D721Med (cell line): ENCODE measurements around the gene ABLIM1.

ENCODE experiments used
- DNase-seq: peaks from one replicate; pipeline ENCODE4 v3.0.0; 2011; ENCODE audit warnings: low spot score; ENCODE audit not compliant: insufficient read length
- FAIRE-seq: peaks from 2 replicates; lab custom pipeline; 2011; peaks lifted over from hg19 to GRCh38; lab: Jason Lieb, UNC
- TF ChIP-seq, protein P1 (sequence below): IDR thresholded peaks from 2 replicates; pipeline ENCODE4 v1.5.1; 2012; ENCODE audit warnings: mild to moderate bottlenecking, control low read depth; ENCODE audit not compliant: insufficient read depth; ENCODE audit errors: missing control alignments

The ABLIM1 gene

DNA sequence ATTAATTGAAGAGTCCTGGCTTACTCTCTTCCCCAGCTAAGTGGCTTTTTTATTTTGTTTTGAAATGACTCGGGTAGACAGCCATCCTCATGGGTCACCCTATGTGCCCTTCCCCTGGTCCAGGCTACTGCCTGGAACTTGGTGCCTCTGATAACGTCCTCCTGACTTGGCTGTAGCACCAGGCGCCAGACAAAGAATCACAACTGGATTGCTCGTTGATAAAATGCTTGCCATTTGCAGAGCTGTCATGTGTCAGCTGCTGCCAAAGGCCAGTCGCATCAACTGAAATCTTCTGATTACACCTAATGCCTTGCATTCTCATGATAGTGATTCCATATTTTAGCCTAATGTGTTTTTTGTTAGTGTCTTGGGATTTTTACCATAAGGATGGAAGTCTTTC is 27.4 kb upstream of the ABLIM1 start:
- no peak for DNase-seq
- TF ChIP-seq, protein P1, sequence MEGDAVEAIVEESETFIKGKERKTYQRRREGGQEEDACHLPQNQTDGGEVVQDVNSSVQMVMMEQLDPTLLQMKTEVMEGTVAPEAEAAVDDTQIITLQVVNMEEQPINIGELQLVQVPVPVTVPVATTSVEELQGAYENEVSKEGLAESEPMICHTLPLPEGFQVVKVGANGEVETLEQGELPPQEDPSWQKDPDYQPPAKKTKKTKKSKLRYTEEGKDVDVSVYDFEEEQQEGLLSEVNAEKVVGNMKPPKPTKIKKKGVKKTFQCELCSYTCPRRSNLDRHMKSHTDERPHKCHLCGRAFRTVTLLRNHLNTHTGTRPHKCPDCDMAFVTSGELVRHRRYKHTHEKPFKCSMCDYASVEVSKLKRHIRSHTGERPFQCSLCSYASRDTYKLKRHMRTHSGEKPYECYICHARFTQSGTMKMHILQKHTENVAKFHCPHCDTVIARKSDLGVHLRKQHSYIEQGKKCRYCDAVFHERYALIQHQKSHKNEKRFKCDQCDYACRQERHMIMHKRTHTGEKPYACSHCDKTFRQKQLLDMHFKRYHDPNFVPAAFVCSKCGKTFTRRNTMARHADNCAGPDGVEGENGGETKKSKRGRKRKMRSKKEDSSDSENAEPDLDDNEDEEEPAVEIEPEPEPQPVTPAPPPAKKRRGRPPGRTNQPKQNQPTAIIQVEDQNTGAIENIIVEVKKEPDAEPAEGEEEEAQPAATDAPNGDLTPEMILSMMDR = no peak
- FAIRE-seq = no peak

DNA sequence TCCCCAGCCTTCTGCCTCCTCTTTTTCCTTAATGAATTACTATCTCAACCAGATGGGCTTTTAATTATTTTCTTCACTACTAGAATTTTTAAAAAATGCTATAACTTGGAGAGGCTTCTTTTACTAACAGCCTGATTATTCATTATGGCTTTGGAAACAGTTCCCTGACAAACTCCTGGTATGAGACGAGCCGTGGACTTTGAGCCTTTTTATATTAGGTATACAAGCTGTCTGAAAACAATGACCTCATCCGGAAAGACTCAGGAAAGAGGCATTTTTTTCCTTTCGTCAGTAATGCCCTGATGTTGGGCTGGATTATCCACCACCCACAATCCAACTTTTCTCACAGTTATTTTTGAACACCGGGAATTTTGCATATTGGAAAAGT is 26.7 kb upstream of the ABLIM1 start:
- TF ChIP-seq, protein P1 = no peak
- FAIRE-seq (no peak), DNase-seq (no peak)

DNA sequence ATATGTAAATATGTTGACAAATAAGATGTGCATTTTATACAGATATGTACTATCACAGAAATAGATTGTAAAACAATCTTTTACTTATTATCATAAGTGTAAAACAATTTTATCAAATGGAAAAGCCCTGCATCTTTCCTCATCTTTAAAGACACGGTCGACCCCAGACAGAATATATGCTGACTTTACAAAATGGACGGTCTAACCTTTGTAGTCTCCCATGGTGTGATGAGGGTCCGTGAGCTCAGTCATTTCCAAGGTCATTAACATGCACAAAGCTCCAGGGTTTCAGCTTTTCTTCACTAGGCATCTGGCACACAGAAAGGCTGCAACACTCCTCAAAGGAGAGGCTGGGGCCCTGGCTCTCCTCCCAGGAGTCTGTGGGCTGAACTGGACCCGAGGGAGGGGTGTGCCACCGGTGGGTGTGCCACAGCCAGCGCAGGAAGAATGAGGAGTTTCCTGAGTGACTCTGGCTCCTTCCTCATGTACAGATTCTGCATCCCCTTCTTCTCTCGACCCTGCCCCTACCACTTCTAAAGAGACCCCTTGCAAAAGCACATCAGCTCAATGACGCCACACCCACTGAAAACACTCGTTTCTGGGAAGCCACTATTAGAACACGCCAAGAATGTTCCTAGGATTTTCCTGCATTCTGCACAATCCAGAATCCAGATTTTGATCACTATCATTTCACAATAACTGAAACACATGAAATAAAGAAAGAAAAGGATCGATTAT is 26.2 kb upstream of the ABLIM1 start:
- no peak for DNase-seq
- TF ChIP-seq, protein P1 = no peak
- FAIRE-seq = no peak

DNA sequence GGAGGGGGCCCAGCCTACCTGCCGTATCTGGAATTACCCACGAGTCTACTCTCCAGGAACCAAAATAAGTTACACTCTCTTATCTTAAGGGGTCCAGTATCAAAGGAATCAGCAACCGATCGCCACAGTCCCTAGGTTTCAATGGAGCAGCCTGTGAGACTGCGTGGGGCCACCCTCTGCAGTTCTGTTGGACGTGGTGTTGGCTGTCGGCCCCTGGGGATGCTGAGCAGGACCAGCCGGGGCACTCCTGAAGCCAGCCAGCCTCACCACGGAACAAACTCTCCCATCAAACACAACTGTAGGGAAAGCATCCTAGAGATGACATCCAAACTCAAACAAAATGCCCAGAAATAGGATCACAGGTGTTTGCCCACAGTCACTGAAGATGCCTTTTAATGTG is 25.5 kb upstream of the ABLIM1 start:
- no peak for DNase-seq

DNA sequence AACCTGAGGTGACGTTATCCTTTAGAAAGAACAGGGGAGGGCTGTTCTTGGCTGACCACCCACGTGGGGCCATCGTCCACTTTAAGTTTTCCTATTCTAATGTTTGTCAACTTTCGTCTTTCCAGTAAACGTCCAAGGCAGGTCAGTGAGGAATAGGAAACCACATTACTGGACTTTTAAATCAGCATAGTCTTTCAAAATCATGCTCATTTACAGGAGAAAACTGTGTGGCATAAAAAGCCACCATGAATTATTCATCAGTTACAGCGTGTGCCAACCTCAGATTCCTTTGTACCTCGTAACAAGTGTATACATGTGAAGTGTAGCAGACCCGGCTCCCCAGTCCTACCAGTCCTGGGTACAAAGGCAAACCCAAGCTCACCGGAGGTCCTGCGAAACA is 25.1 kb upstream of the ABLIM1 start:
- TF ChIP-seq, protein P1 = no peak
- DNase-seq = no peak
- FAIRE-seq = no peak

More for the DNA sequence above, 25.5 kb upstream of the ABLIM1 start:
- FAIRE-seq = no peak
- TF ChIP-seq, protein P1 = no peak

DNA sequence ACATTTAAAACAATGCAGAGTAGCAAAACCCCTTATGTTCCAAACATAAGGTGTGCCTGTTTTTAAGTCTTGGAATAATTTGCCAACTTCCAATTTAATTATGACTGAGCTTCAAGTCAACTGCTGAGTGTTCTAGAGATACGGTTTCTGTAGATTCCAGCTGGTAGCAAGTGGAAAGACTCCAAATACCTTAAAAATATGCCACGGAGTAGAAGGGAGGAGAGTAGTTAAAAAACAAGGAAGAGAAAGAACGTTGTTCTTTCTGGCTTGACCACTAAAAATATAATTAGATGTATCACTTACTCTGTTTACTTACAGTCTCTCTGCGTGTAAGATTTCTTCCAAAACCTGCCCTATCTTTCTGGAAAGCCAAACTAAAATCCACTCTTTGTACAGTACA is 24.5 kb upstream of the ABLIM1 start:
- DNase-seq = no peak
- TF ChIP-seq, protein P1 = no peak
- no peak for FAIRE-seq

DNA sequence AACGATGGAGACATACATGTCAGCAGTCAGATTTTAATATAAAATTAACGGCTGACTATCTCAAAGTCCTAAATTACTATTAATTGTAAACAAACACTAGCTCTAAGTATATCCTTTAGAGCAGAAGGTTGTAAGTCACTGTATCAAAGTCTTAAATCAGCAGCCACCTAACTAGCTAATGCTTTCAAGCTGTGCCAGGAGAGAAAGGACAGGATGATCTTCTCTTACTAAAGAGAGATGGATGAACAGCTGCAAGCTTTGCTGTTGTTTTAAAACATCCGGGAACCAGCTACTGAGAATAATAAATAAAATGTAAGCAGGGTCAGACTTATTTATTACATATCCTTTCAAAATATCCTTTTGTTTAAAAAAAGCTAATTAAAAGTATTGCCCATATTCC is 24.0 kb upstream of the ABLIM1 start:
- DNase-seq = no peak
- FAIRE-seq = no peak
- TF ChIP-seq, protein P1 = no peak
